Measurements from ENCODE around the gene OXTR.

GRCh38 chr3:8761866-8762265 is 7.5 kb downstream of the OXTR start:
- TF ChIP-seq CTCF (IDR thresholded peaks at IDR 0.05) = no peak
- no peak for TF ChIP-seq POLR2A (IDR thresholded peaks at IDR 0.05)
